ENCODE results near the gene TREML1.

DNA sequence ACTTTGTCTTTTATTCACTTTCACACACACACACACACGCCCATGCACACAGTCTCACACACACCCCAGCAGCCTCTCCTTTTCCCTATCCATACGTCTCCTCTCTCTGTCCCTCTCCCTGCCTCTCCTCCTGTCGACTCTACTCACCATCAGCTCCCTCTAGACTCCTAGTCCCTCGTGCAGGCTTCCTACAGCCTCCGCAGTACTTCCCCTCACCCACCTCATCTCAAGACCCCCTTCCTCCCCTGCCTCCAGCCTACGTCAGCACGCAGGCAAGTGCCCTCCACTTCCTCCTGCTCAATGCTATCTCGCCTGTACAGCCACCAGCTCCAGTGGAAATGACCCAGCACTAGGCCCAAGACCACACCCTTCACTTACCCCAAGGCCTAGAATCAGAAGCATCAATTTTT is 47.6 kb upstream of the TREML1 start:
- no peak for TF ChIP-seq POLR2A (IDR thresholded peaks at IDR 0.05)
- TF ChIP-seq, protein P1, sequence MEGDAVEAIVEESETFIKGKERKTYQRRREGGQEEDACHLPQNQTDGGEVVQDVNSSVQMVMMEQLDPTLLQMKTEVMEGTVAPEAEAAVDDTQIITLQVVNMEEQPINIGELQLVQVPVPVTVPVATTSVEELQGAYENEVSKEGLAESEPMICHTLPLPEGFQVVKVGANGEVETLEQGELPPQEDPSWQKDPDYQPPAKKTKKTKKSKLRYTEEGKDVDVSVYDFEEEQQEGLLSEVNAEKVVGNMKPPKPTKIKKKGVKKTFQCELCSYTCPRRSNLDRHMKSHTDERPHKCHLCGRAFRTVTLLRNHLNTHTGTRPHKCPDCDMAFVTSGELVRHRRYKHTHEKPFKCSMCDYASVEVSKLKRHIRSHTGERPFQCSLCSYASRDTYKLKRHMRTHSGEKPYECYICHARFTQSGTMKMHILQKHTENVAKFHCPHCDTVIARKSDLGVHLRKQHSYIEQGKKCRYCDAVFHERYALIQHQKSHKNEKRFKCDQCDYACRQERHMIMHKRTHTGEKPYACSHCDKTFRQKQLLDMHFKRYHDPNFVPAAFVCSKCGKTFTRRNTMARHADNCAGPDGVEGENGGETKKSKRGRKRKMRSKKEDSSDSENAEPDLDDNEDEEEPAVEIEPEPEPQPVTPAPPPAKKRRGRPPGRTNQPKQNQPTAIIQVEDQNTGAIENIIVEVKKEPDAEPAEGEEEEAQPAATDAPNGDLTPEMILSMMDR (IDR thresholded peaks at IDR 0.05), result no peak
- no peak for TF ChIP-seq EP300 (IDR thresholded peaks at IDR 0.05)

Measured in upper lobe of left lung (tissue), 4 donors.